ENCODE data around the gene MDFIC2.

DNA sequence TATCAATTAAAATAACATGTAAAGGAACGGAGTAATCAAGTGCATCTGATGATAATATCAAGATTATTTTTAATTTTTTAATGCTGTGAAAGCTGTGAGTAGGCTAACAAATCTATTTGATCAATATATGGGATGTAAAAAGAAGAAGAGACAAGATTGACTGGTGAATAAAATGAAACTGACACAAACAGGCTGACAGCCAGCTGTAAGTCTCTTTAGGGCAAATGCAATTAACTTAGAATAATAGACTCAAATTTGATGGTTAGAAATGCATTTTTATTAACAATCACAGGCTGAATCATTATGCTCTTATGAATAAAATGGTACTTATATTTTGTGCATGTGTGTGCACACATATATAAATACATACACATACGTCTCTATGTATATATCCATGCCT, 68.0 kb downstream of the MDFIC2 start:
- TF ChIP-seq GATA2 (IDR thresholded peaks at IDR 0.05; ENCODE audit: low read depth, low read length) (no peak), GATA3 (IDR thresholded peaks at IDR 0.05; ENCODE audit: low read depth, low read length) (no peak)
